Caco-2 (cell line): ENCODE measurements around the gene RAC2. TPM values are rescaled to one million over a fixed set of nuclear protein-coding genes. Genes with fewer than 3 reads are reported as not detected.
"Not testable (repeated sequence)": the region's sequence is repeated elsewhere in the genome, so short reads cannot be mapped to it uniquely, and the experiment has no call there.

Experiments used
- BruUV-seq: library from RNA; stranded (reverse); fragments of 400-500 nt; replicated peaks from 2 replicates; lab custom pipeline; 2021; lab: Mats Ljungman, UMichigan
- CTCF ChIA-PET: fragments of 300-600 bp; sonication (Branson Sonifier 250); formaldehyde crosslinking; loops from one replicate; lab custom pipeline; 2022; ENCODE audit warnings: antibody characterized with exemption; lab: Charles Lee
- POLR2A ChIA-PET: fragments of 300-600 bp; sonication (Branson Sonifier 250); formaldehyde crosslinking; loops from one replicate; lab custom pipeline; 2022; ENCODE audit warnings: antibody characterized with exemption; lab: Charles Lee
- DNase-seq, 2 experiments: peaks; one replicate each; pipeline versions ENCODE4 v3.0.0 to v3.0.0-alpha.2; 2020 to 2022
- H3K27me3 ChIP-seq: replicated peaks from 2 replicates; pipeline ENCODE4 v1.6.0; 2011; ENCODE audit warnings: low read length; ENCODE audit not compliant: control insufficient read depth, insufficient read depth
- H3K36me3 ChIP-seq: 2 replicates; pipeline ENCODE4 v1.5.1; 2011; ENCODE audit warnings: low read length; ENCODE audit not compliant: control insufficient read depth, insufficient read depth
- H3K4me1 ChIP-seq: fragments of 250-450 bp; sonication (Bioruptor Pico); 2 replicates; pipeline ENCODE4 v1.5.1; 2020; ENCODE audit warnings: mild to moderate bottlenecking
- H3K4me3 ChIP-seq: 2 replicates; pipeline ENCODE4 v1.5.1; 2011; ENCODE audit warnings: low read depth, mild to moderate bottlenecking, control low read depth, low read length
- H3K9me3 ChIP-seq: fragments of 250-450 bp; sonication (Bioruptor Pico); 2 replicates; pipeline ENCODE4 v1.5.1; 2020; ENCODE audit warnings: mild to moderate bottlenecking, moderate library complexity
- H3K27ac Mint-ChIP-seq: one replicate; pipeline ENCODE4 v1.8.0; 2022; ENCODE audit warnings: mixed read lengths; ENCODE audit not compliant: unreplicated experiment
- H3K27me3 Mint-ChIP-seq: one replicate; pipeline ENCODE4 v1.8.0; 2022; ENCODE audit warnings: mixed read lengths; ENCODE audit not compliant: insufficient read depth, unreplicated experiment
- H3K36me3 Mint-ChIP-seq: one replicate; pipeline ENCODE4 v1.8.0; 2022; ENCODE audit warnings: mild to moderate bottlenecking, mixed read lengths; ENCODE audit not compliant: insufficient read depth, unreplicated experiment
- H3K4me1 Mint-ChIP-seq: one replicate; pipeline ENCODE4 v1.8.0; 2022; ENCODE audit warnings: low read depth, mixed read lengths; ENCODE audit not compliant: unreplicated experiment
- H3K4me3 Mint-ChIP-seq: one replicate; pipeline ENCODE4 v1.8.0; 2022; ENCODE audit warnings: mild to moderate bottlenecking, moderate library complexity, mixed read lengths; ENCODE audit not compliant: unreplicated experiment
- H3K9me3 Mint-ChIP-seq: one replicate; pipeline ENCODE4 v1.8.0; 2022; ENCODE audit warnings: mixed read lengths; ENCODE audit not compliant: unreplicated experiment
- intact Hi-C: fragments of 100-400 bp; cut with micrococcal nuclease; formaldehyde crosslinking; loops from one replicate; pipeline ENCODE4 v1.10.0; 2022; ENCODE audit not compliant: unreplicated experiment
- total RNA-seq: library from RNA; stranded (reverse); gene quantifications from 2 replicates; pipeline ENCODE4 v1.2.3, GENCODE V29; 2022
- TF ChIP-seq, protein P1 (sequence below), 2 experiments: fragments of 200-600 bp in 1 of 2; IDR thresholded peaks; 1 replicate in 1 of 2; 2 replicates in 1 of 2; pipeline versions ENCODE4 v1.5.1 to v1.8.0; 2011 to 2022; ENCODE audit warnings: antibody characterized with exemption in 1 of 2, control low read depth in 1 of 2, inconsistent platforms in 1 of 2, low read depth in 1 of 2, low read length in 1 of 2, mild to moderate bottlenecking in 1 of 2, moderate library complexity in 1 of 2; ENCODE audit not compliant: insufficient read depth in 1 of 2, severe bottlenecking in 1 of 2, unreplicated experiment in 1 of 2

Gene RAC2
- total RNA-seq, 1 experiment from 2014 or later = 0.25 TPM

DNA sequence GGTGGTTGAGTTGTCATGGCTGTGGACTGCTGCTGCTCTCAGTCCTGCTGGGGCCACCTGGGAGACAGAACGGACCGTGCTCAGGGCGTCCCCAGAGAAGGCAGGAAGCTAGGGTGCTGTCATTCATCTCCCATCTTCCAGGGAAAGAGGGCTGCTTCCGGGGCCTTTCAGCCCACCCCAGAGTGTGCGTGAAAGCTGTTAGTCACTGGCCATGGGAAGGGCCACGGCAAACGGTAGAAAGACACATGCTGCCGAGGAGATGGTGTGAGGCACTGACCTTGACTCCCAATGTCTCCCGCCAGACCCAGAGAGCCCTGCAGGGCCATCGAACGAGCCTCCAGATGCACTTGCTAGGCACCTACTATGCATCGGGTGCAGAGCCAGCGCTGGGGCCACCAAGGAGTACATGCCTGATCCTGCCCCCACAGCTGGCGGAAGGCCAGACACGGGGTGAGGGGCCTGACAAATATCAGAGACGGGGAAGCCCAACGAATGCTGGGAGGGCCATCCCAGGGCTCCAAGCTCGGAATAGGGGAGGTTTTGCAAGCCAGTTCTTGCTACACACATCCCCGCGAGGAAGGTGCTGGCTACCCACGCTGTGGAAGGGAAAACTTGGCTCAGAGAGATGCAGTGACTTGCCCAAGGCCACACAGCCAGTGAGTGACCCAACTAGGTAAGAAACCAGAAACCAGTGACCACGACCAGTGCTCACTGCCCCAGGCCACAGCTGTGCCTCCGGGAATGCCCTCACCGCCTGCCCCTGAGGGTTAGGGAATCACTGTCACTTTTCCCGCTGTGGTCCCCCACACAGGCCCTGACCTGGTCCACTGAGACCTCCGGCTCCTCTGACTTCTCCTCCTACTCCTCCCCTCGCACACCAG is 10.1 kb downstream of the RAC2 start:
- H3K4me3 Mint-ChIP-seq = no peak overlapping the region

DNA sequence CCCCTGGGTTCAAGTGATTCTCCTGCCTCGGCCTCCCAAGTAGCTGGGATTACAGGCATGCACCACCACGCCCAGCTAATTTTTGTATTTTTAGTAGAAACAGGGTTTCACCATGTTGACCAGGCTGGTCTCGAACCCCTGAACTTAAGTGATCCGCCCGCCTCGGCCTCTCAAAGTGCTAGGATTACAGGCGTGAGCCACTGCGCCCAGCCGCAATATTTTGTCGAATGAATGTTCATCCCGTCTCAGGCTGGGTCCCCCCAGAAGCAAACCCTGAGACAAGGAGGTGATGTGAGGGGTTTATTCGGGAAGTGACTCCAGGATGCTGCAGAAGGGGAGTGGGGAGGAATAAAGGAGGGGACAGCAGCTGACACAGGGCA is 10.7 kb downstream of the RAC2 start:
- H3K4me3 ChIP-seq, H3K27ac Mint-ChIP-seq, intact Hi-C loops, H3K9me3 ChIP-seq, H3K27me3 ChIP-seq, H3K36me3 ChIP-seq, H3K9me3 Mint-ChIP-seq, H3K4me3 Mint-ChIP-seq, CTCF ChIA-PET, BruUV-seq, H3K27me3 Mint-ChIP-seq, DNase-seq, H3K4me1 Mint-ChIP-seq, H3K4me1 ChIP-seq, H3K36me3 Mint-ChIP-seq, POLR2A ChIA-PET: not testable (repeated sequence)

More for the DNA sequence above, 10.1 kb downstream of the RAC2 start:
- no peak overlapping the region for H3K27ac Mint-ChIP-seq
- ChIA-PET CTCF (no interaction called here), POLR2A (no interaction called here)
- BruUV-seq = no TSS peak
- TF ChIP-seq, protein P1, sequence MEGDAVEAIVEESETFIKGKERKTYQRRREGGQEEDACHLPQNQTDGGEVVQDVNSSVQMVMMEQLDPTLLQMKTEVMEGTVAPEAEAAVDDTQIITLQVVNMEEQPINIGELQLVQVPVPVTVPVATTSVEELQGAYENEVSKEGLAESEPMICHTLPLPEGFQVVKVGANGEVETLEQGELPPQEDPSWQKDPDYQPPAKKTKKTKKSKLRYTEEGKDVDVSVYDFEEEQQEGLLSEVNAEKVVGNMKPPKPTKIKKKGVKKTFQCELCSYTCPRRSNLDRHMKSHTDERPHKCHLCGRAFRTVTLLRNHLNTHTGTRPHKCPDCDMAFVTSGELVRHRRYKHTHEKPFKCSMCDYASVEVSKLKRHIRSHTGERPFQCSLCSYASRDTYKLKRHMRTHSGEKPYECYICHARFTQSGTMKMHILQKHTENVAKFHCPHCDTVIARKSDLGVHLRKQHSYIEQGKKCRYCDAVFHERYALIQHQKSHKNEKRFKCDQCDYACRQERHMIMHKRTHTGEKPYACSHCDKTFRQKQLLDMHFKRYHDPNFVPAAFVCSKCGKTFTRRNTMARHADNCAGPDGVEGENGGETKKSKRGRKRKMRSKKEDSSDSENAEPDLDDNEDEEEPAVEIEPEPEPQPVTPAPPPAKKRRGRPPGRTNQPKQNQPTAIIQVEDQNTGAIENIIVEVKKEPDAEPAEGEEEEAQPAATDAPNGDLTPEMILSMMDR (IDR thresholded peaks at IDR 0.05; ENCODE audit: insufficient read depth in 1 of 2, low read depth in 1 of 2, low read length in 1 of 2, severe bottlenecking in 1 of 2, unreplicated experiment in 1 of 2) = no peak
- no peaks in the 10 kb centered on the region; the same call in 1 of the 2 replicates for H3K27me3 ChIP-seq
- H3K4me3 ChIP-seq = no peak overlapping the region
- peak in 1 of 2 experiments; percentile 25 for DNase-seq
- H3K36me3 Mint-ChIP-seq = no peaks in the 10 kb centered on the region
- no peaks in the 10 kb centered on the region for H3K4me1 ChIP-seq
- H3K9me3 ChIP-seq = no peaks in the 10 kb centered on the region
- intact Hi-C loops = no loop called here
- no peaks in the 10 kb centered on the region for H3K4me1 Mint-ChIP-seq
- H3K36me3 ChIP-seq = no peaks in the 10 kb centered on the region
- peaks cover 8% of the 10 kb centered on the region for H3K27me3 Mint-ChIP-seq
- H3K9me3 Mint-ChIP-seq = no peaks in the 10 kb centered on the region

DNA sequence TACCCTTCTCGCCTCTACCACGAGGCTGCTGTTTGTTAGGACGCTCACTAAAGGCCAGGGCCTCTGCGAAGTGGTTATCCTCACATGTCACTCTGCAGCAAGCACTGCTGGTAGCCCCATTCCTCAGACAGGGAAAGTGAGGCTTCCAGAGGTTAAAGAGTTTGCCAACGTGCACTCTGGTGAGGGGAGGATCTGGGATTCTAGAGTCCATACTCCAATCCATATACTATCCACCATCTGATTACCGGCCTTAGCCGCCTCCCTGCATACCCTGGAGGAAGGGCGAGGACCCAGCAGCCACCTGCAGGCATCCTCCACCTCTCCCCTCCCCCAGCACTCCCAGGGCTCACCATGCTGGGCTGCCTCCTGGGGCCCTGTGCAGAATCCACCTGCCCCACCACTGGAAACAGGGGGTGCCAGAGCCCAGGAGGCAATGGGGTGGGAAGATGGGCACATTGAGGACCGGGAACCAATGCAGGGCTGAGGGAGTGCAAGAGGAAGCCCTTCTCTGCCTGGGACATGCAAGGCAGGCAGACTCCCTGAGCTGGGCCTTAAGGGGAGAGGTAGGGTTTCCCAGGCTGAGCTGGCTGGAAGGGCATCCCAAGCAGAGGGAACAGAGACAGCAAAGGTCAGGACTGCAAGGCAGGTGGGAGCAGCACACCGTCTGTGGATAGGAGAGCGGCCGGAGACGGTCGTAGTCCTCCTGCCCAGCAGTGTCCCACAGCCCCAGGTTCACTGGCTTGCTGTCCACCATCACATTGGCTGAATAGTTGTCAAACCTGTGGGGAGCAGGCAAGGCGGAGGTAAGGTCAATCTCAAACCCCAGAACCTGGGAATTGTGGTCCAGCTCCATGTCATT is 11.7 kb downstream of the RAC2 start:
- no peak overlapping the region for H3K4me3 ChIP-seq
- Mint-ChIP-seq H3K36me3 (no peaks in the 10 kb centered on the region), H3K27me3 (peaks cover 5% of the 10 kb centered on the region), H3K27ac (no peak overlapping the region), H3K4me3 (no peak overlapping the region), H3K4me1 (no peaks in the 10 kb centered on the region), H3K9me3 (no peaks in the 10 kb centered on the region)
- no peaks in the 10 kb centered on the region for H3K9me3 ChIP-seq
- no peaks in the 10 kb centered on the region; the same call in 1 of the 2 replicates for H3K27me3 ChIP-seq
- DNase-seq = peak in 1 of 2 experiments; percentile 33
- no peaks in the 10 kb centered on the region for H3K4me1 ChIP-seq
- H3K36me3 ChIP-seq = no peaks in the 10 kb centered on the region
- ChIA-PET POLR2A (no interaction called here), CTCF (no interaction called here)
- intact Hi-C loops = no loop called here
- BruUV-seq = no TSS peak
- TF ChIP-seq, protein P1 (IDR thresholded peaks at IDR 0.05; ENCODE audit: insufficient read depth in 1 of 2, low read depth in 1 of 2, low read length in 1 of 2, severe bottlenecking in 1 of 2, unreplicated experiment in 1 of 2) = no peak
